K562 (cell line): Measurements from ENCODE around the gene CNIH4. TPM values are rescaled to one million over a fixed set of nuclear protein-coding genes. Genes with fewer than 3 reads are reported as not detected.

Experiments used
- NCOR1 ChIP-seq: fragments of 450-650 bp; IDR thresholded peaks from 2 replicates; pipeline ENCODE4 v1.6.1; 2016; ENCODE audit warnings: mild to moderate bottlenecking, moderate library complexity
- PHF20 ChIP-seq: fragments of 450-650 bp; IDR thresholded peaks from 2 replicates; pipeline ENCODE4 v1.6.1; 2018; ENCODE audit not compliant: partially characterized antibody
- PRPF4 ChIP-seq: fragments of 200-400 bp; formaldehyde crosslinking; IDR thresholded peaks from one replicate; pipeline ENCODE4 v1.6.1; 2017; ENCODE audit warnings: low read length, low read depth, mild to moderate bottlenecking; ENCODE audit not compliant: insufficient read depth, poor library complexity, severe bottlenecking
- TEAD1 ChIP-seq, 2 experiments: fragments of 450-650 bp in 1 of 2; sonication (generic) in 1 of 2; formaldehyde crosslinking; IDR thresholded peaks; 2 replicates each; pipeline versions ENCODE4 v1.4.0 to v1.8.0; 2020 to 2022; ENCODE audit warnings: mild to moderate bottlenecking in 2 of 2, missing genetic modification reagents in 1 of 2
- TEAD2 ChIP-seq: fragments of 450-650 bp; IDR thresholded peaks from 2 replicates; pipeline ENCODE4 v1.6.1; 2016; ENCODE audit warnings: missing genetic modification characterization, control low read depth, missing compliant biosample characterization
- ZNF217 ChIP-seq: sonication (generic); formaldehyde crosslinking; IDR thresholded peaks from 2 replicates; pipeline ENCODE4 v1.8.0; 2022; ENCODE audit warnings: mild to moderate bottlenecking, missing genetic modification reagents
- polyA plus RNA-seq, 8 experiments: library from polyadenylated mRNA; depleted of rRNA in 4 of 8; stranded (reverse) in 5 of 8; unstranded in 3 of 8; fragments of >200 nt; fragmentation: Nextera tagmentation in 2 of 8; fragmentation: Illumina TruSeq in 1 of 8; extraction: Ambion mirVana in 2 of 8; extraction: Trizol in 1 of 8; gene quantifications; 2 replicates each; pipeline versions ENCODE4 v1.2.1 to v1.2.3, GENCODE V29; 2011 to 2014; ENCODE audit warnings: inconsistent platforms in 1 of 8, missing spikeins in 1 of 8
- total RNA-seq, 7 experiments: library from RNA; depleted of rRNA in 6 of 7; stranded (reverse); fragments of >200 nt in 6 of 7; fragmentation: Illumina TruSeq in 2 of 7; extraction: Trizol in 2 of 7; gene quantifications; 2 replicates each; pipeline versions ENCODE4 v1.2.1 to v1.2.3, GENCODE V29; 2011 to 2021; ENCODE audit warnings: low replicate concordance in 1 of 7
- TF ChIP-seq, protein P1 (sequence below): fragments of 450-650 bp; formaldehyde crosslinking; IDR thresholded peaks from 2 replicates; pipeline ENCODE4 v1.4.0; 2020; ENCODE audit warnings: mild to moderate bottlenecking, moderate library complexity
- TF ChIP-seq, protein P2 (sequence below): IDR thresholded peaks from 2 replicates; pipeline ENCODE4 v1.6.1; 2016; ENCODE audit warnings: missing genetic modification characterization, missing compliant biosample characterization
- TF ChIP-seq, protein P3 (sequence below): fragments of 200-600 bp; sonication (generic); IDR thresholded peaks from one replicate; pipeline ENCODE4 v1.6.1; 2012; ENCODE audit warnings: mild to moderate bottlenecking, low read depth, low read length, inconsistent platforms
- TF ChIP-seq, protein P4 (sequence below): fragments of 250-450 bp; sonication (Bioruptor Pico); IDR thresholded peaks from 2 replicates; pipeline ENCODE4 v1.5.0; 2021

The CNIH4 gene
- total and polyA plus RNA-seq, 9 of the 15 experiments (the other 6 are each of a cell fraction or from before 2014, with no cell fraction given): 41.3 to 266 (median 61.1) TPM

DNA sequence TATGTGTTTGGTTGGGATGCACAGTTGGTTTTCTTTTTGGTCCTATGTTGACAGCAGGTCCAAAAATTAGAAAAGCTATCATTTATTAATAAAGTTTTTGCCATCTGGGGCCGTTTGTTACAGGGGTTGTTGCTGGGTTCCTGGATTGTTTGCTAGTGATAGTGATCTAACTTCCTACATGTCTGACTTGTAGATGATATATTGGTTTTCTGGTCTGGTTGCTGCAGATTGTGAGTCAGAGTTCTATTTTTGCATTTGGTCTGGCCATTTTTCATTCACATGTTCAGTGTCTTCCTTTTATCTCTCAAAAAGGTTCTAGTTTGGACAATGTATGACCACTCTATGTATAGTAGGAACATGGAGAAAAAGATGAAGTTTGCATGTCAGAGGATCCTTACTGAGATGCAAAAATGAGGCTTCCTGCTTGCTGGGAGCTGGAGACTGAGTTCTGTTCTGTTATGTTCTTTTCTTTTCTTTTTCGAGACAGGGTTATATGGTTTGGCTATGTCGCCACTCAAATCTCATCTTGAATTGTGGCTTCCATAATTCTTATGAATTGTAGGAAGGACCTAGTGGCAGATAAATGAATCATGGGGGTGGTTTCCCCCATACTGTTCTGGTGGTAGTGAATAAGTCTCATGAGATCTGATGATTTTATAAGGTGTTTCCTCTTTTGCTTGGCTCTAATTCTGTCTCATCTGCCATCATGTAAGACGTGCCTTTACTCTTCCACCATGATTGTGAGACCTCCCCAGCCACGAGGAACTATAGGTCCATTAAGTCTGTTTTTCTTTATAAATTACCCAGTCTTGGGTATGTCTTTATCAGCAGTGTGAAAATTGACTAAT lies 22.5 kb upstream of the CNIH4 start (continued):
- TF ChIP-seq, protein P1, sequence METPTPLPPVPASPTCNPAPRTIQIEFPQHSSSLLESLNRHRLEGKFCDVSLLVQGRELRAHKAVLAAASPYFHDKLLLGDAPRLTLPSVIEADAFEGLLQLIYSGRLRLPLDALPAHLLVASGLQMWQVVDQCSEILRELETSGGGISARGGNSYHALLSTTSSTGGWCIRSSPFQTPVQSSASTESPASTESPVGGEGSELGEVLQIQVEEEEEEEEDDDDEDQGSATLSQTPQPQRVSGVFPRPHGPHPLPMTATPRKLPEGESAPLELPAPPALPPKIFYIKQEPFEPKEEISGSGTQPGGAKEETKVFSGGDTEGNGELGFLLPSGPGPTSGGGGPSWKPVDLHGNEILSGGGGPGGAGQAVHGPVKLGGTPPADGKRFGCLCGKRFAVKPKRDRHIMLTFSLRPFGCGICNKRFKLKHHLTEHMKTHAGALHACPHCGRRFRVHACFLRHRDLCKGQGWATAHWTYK: no peak
- TF ChIP-seq ZNF217: no peak
- TF ChIP-seq, protein P2, sequence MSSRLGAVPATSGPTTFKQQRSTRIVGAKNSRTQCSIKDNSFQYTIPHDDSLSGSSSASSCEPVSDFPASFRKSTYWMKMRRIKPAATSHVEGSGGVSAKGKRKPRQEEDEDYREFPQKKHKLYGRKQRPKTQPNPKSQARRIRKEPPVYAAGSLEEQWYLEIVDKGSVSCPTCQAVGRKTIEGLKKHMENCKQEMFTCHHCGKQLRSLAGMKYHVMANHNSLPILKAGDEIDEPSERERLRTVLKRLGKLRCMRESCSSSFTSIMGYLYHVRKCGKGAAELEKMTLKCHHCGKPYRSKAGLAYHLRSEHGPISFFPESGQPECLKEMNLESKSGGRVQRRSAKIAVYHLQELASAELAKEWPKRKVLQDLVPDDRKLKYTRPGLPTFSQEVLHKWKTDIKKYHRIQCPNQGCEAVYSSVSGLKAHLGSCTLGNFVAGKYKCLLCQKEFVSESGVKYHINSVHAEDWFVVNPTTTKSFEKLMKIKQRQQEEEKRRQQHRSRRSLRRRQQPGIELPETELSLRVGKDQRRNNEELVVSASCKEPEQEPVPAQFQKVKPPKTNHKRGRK (tag): no peak
- TF ChIP-seq PHF20: peak; percentile 65
- TF ChIP-seq, protein P3, sequence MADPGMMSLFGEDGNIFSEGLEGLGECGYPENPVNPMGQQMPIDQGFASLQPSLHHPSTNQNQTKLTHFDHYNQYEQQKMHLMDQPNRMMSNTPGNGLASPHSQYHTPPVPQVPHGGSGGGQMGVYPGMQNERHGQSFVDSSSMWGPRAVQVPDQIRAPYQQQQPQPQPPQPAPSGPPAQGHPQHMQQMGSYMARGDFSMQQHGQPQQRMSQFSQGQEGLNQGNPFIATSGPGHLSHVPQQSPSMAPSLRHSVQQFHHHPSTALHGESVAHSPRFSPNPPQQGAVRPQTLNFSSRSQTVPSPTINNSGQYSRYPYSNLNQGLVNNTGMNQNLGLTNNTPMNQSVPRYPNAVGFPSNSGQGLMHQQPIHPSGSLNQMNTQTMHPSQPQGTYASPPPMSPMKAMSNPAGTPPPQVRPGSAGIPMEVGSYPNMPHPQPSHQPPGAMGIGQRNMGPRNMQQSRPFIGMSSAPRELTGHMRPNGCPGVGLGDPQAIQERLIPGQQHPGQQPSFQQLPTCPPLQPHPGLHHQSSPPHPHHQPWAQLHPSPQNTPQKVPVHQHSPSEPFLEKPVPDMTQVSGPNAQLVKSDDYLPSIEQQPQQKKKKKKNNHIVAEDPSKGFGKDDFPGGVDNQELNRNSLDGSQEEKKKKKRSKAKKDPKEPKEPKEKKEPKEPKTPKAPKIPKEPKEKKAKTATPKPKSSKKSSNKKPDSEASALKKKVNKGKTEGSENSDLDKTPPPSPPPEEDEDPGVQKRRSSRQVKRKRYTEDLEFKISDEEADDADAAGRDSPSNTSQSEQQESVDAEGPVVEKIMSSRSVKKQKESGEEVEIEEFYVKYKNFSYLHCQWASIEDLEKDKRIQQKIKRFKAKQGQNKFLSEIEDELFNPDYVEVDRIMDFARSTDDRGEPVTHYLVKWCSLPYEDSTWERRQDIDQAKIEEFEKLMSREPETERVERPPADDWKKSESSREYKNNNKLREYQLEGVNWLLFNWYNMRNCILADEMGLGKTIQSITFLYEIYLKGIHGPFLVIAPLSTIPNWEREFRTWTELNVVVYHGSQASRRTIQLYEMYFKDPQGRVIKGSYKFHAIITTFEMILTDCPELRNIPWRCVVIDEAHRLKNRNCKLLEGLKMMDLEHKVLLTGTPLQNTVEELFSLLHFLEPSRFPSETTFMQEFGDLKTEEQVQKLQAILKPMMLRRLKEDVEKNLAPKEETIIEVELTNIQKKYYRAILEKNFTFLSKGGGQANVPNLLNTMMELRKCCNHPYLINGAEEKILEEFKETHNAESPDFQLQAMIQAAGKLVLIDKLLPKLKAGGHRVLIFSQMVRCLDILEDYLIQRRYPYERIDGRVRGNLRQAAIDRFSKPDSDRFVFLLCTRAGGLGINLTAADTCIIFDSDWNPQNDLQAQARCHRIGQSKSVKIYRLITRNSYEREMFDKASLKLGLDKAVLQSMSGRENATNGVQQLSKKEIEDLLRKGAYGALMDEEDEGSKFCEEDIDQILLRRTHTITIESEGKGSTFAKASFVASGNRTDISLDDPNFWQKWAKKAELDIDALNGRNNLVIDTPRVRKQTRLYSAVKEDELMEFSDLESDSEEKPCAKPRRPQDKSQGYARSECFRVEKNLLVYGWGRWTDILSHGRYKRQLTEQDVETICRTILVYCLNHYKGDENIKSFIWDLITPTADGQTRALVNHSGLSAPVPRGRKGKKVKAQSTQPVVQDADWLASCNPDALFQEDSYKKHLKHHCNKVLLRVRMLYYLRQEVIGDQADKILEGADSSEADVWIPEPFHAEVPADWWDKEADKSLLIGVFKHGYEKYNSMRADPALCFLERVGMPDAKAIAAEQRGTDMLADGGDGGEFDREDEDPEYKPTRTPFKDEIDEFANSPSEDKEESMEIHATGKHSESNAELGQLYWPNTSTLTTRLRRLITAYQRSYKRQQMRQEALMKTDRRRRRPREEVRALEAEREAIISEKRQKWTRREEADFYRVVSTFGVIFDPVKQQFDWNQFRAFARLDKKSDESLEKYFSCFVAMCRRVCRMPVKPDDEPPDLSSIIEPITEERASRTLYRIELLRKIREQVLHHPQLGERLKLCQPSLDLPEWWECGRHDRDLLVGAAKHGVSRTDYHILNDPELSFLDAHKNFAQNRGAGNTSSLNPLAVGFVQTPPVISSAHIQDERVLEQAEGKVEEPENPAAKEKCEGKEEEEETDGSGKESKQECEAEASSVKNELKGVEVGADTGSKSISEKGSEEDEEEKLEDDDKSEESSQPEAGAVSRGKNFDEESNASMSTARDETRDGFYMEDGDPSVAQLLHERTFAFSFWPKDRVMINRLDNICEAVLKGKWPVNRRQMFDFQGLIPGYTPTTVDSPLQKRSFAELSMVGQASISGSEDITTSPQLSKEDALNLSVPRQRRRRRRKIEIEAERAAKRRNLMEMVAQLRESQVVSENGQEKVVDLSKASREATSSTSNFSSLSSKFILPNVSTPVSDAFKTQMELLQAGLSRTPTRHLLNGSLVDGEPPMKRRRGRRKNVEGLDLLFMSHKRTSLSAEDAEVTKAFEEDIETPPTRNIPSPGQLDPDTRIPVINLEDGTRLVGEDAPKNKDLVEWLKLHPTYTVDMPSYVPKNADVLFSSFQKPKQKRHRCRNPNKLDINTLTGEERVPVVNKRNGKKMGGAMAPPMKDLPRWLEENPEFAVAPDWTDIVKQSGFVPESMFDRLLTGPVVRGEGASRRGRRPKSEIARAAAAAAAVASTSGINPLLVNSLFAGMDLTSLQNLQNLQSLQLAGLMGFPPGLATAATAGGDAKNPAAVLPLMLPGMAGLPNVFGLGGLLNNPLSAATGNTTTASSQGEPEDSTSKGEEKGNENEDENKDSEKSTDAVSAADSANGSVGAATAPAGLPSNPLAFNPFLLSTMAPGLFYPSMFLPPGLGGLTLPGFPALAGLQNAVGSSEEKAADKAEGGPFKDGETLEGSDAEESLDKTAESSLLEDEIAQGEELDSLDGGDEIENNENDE: no peak
- TF ChIP-seq, protein P4, sequence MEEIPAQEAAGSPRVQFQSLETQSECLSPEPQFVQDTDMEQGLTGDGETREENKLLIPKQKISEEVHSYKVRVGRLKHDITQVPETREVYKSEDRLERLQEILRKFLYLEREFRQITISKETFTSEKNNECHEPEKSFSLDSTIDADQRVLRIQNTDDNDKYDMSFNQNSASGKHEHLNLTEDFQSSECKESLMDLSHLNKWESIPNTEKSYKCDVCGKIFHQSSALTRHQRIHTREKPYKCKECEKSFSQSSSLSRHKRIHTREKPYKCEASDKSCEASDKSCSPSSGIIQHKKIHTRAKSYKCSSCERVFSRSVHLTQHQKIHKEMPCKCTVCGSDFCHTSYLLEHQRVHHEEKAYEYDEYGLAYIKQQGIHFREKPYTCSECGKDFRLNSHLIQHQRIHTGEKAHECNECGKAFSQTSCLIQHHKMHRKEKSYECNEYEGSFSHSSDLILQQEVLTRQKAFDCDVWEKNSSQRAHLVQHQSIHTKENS (CRISPR knock-in tag): no peak
- no peak for TF ChIP-seq PRPF4
- no peak; a peak in 1 of 4 replicates for TF ChIP-seq TEAD1 (CRISPR knock-in tag; IDR thresholded peaks at IDR 0.05)
- TF ChIP-seq TEAD2 (tag): no peak
- peak; percentile 85 for TF ChIP-seq NCOR1
